GM19438 (cell line): ENCODE results near the gene CAMTA1.
"Not testable (repeated sequence)": the region's sequence is repeated elsewhere in the genome, so short reads cannot be mapped to it uniquely, and the experiment has no call there.

ENCODE experiments used
- ATAC-seq: cut with Tn5 transposase; IDR thresholded peaks from one replicate; pipeline ENCODE4 v1.9.1; 2021; ENCODE audit warnings: low read depth; ENCODE audit not compliant: unreplicated experiment

CAMTA1 gene

GRCh38 chr1:7121622-7121988, 336.4 kb downstream of the CAMTA1 start:
- ATAC-seq: no peak

GRCh38 chr1:7127322-7128075, 342.2 kb downstream of the CAMTA1 start:
- ATAC-seq: no peak

- no peak for ATAC-seq
Measured at GRCh38 chr1:7128293-7128692, 343.0 kb downstream of the CAMTA1 start.

GRCh38 chr1:7130127-7130526, 344.9 kb downstream of the CAMTA1 start:
- no peak for ATAC-seq

- no peak for ATAC-seq
Measured at GRCh38 chr1:7135493-7135892, 350.2 kb downstream of the CAMTA1 start.

GRCh38 chr1:7136166-7136953, 351.1 kb downstream of the CAMTA1 start:
- no peak for ATAC-seq

- ATAC-seq: no peak
Measured at GRCh38 chr1:7140251-7140650, 355.0 kb downstream of the CAMTA1 start.

- ATAC-seq: no peak
Measured at GRCh38 chr1:7145947-7146346, 360.7 kb downstream of the CAMTA1 start.

- ATAC-seq: no peak
Measured at GRCh38 chr1:7146710-7147109, 361.5 kb downstream of the CAMTA1 start.

- ATAC-seq: not testable (repeated sequence)
Measured at GRCh38 chr1:7147581-7148282, 362.5 kb downstream of the CAMTA1 start.

GRCh38 chr1:7149080-7149838, 364.0 kb downstream of the CAMTA1 start:
- ATAC-seq: no peak

- no peak for ATAC-seq
Measured at GRCh38 chr1:7150724-7151280, 365.5 kb downstream of the CAMTA1 start.

GRCh38 chr1:7151978-7152377, 366.7 kb downstream of the CAMTA1 start:
- ATAC-seq: no peak

GRCh38 chr1:7152655-7153054, 367.4 kb downstream of the CAMTA1 start:
- ATAC-seq: no peak

GRCh38 chr1:7153464-7153863, 368.2 kb downstream of the CAMTA1 start:
- ATAC-seq: no peak

GRCh38 chr1:7159116-7159781, 374.0 kb downstream of the CAMTA1 start:
- ATAC-seq: no peak

- ATAC-seq: not testable (repeated sequence)
Measured at GRCh38 chr1:7168554-7168953, 383.3 kb downstream of the CAMTA1 start.

- ATAC-seq: no peak
Measured at GRCh38 chr1:7171168-7171567, 385.9 kb downstream of the CAMTA1 start.

GRCh38 chr1:7171574-7171973, 386.3 kb downstream of the CAMTA1 start:
- ATAC-seq: no peak

GRCh38 chr1:7172804-7173203, 387.6 kb downstream of the CAMTA1 start:
- no peak for ATAC-seq
